ENCODE results near the gene CX3CL1.

DNA sequence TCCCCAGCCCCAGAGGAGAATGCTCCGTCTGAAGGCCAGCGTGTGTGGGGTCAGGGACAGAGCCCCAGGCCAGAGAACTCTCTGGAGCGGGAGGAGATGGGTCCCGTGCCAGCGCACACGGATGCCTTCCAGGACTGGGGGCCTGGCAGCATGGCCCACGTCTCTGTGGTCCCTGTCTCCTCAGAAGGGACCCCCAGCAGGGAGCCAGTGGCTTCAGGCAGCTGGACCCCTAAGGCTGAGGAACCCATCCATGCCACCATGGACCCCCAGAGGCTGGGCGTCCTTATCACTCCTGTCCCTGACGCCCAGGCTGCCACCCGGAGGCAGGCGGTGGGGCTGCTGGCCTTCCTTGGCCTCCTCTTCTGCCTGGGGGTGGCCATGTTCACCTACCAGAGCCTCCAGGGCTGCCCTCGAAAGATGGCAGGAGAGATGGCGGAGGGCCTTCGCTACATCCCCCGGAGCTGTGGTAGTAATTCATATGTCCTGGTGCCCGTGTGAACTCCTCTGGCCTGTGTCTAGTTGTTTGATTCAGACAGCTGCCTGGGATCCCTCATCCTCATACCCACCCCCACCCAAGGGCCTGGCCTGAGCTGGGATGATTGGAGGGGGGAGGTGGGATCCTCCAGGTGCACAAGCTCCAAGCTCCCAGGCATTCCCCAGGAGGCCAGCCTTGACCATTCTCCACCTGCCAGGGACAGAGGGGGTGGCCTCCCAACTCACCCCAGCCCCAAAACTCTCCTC, 10.4 kb downstream of the CX3CL1 start:
- TF ChIP-seq, protein P1, sequence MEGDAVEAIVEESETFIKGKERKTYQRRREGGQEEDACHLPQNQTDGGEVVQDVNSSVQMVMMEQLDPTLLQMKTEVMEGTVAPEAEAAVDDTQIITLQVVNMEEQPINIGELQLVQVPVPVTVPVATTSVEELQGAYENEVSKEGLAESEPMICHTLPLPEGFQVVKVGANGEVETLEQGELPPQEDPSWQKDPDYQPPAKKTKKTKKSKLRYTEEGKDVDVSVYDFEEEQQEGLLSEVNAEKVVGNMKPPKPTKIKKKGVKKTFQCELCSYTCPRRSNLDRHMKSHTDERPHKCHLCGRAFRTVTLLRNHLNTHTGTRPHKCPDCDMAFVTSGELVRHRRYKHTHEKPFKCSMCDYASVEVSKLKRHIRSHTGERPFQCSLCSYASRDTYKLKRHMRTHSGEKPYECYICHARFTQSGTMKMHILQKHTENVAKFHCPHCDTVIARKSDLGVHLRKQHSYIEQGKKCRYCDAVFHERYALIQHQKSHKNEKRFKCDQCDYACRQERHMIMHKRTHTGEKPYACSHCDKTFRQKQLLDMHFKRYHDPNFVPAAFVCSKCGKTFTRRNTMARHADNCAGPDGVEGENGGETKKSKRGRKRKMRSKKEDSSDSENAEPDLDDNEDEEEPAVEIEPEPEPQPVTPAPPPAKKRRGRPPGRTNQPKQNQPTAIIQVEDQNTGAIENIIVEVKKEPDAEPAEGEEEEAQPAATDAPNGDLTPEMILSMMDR (IDR thresholded peaks at IDR 0.05 in 2 of 3, conservative IDR thresholded peaks at IDR 0.05 in 1 of 3; ENCODE audit: borderline replicate concordance in 1 of 3, insufficient read depth in 1 of 3, low read depth in 2 of 3, low read length in 2 of 3) = peak; percentile 9 to 21 (median 21); a peak in 2 of 6 replicates
- no peak for TF ChIP-seq RAD21 (IDR thresholded peaks at IDR 0.05; ENCODE audit: low read depth)
- no peak for TF ChIP-seq POLR2A (IDR thresholded peaks at IDR 0.05; ENCODE audit: borderline replicate concordance, extremely low read depth, insufficient read depth, insufficient read length)
- TF ChIP-seq EGR1 (IDR thresholded peaks at IDR 0.05; ENCODE audit: low read depth) = no peak
- no peak for TF ChIP-seq YY1 (IDR thresholded peaks at IDR 0.05; ENCODE audit: extremely low read depth, insufficient replicate concordance, low read depth, low read length)
- no peak for TF ChIP-seq ZNF274 (IDR thresholded peaks at IDR 0.05; ENCODE audit: low read depth, low read length)

Data from HCT116 (cell line).